Inflammatory macrophage (primary cell): ENCODE results near the gene TCEAL7.
"Not testable (repeated sequence)": the region's sequence is repeated elsewhere in the genome, so short reads cannot be mapped to it uniquely, and the experiment has no call there.

Experiments used
- DNase-seq, 2 donors: peaks; one replicate each; pipeline ENCODE4 v3.0.0-alpha.2; 2020 to 2022
- total RNA-seq, 18 experiments: gene quantifications; one replicate each; lab custom pipeline; 2026; ENCODE audit warnings: mixed read lengths in 6 of 18, inconsistent platforms in 2 of 18; lab: John Stamatoyannopoulos, UW

Gene TCEAL7
- total RNA-seq: 0 to 0.07 (median 0) reads per million in 18 experiments

- DNase-seq: no peak
Measured at GRCh38 chrX:103329991-103330390, at the start of gene TCEAL7. TSS of gene TCEAL7 (plus strand) at chrX:103330239. CDS start at chrX:103331404, 1,165 bp downstream.

- DNase-seq: no peak
Measured at GRCh38 chrX:103293118-103293517, 36.9 kb upstream of the TCEAL7 start.

GRCh38 chrX:103304705-103305104, 25.3 kb upstream of the TCEAL7 start:
- DNase-seq: no peak

GRCh38 chrX:103305666-103306065, 24.4 kb upstream of the TCEAL7 start:
- not testable (repeated sequence) for DNase-seq

GRCh38 chrX:103309860-103310554, 20.0 kb upstream of the TCEAL7 start:
- DNase-seq: no peak

GRCh38 chrX:103310555-103311398, 19.3 kb upstream of the TCEAL7 start, which contains the start of gene BEX2:
TSS of gene BEX2 (minus strand) at chrX:103310990. CDS start at chrX:103309976, 1,014 bp downstream.
- peak; percentile 4 to 8 for DNase-seq

GRCh38 chrX:103311399-103311780, 18.6 kb upstream of the TCEAL7 start:
- no peak for DNase-seq

GRCh38 chrX:103330681-103331288, 746 bp downstream of the TCEAL7 start:
- DNase-seq: no peak

GRCh38 chrX:103338663-103339062, 8.6 kb downstream of the TCEAL7 start:
- no peak for DNase-seq

GRCh38 chrX:103343105-103343504, 13.1 kb downstream of the TCEAL7 start:
- peak; percentile 27 to 54 for DNase-seq

GRCh38 chrX:103344606-103345005, 14.6 kb downstream of the TCEAL7 start:
- no peak for DNase-seq

- no peak for DNase-seq
Measured at GRCh38 chrX:103347682-103348397, 17.8 kb downstream of the TCEAL7 start.

GRCh38 chrX:103356130-103356798, 26.2 kb downstream of the TCEAL7 start, which contains the start of gene TCEAL9:
TSS of gene TCEAL9 (plus strand) at chrX:103356506. CDS start at chrX:103357685, 1,179 bp downstream.
- DNase-seq: peak; percentile 3 to 43

GRCh38 chrX:103356858-103357257, 26.8 kb downstream of the TCEAL7 start:
- no peak for DNase-seq

- no peak for DNase-seq
Measured at GRCh38 chrX:103357871-103358270, 27.8 kb downstream of the TCEAL7 start.

GRCh38 chrX:103359605-103360004, 29.6 kb downstream of the TCEAL7 start:
- DNase-seq: not testable (repeated sequence)

GRCh38 chrX:103360092-103360491, 30.1 kb downstream of the TCEAL7 start:
- DNase-seq: no peak

- DNase-seq: no peak
Measured at GRCh38 chrX:103360916-103361315, 30.9 kb downstream of the TCEAL7 start.

GRCh38 chrX:103361798-103362197, 31.8 kb downstream of the TCEAL7 start:
- DNase-seq: no peak

- DNase-seq: no peak
Measured at GRCh38 chrX:103362474-103362873, 32.4 kb downstream of the TCEAL7 start.

GRCh38 chrX:103363046-103363445, 33.0 kb downstream of the TCEAL7 start:
- DNase-seq: no peak

GRCh38 chrX:103367502-103367901, 37.5 kb downstream of the TCEAL7 start:
- DNase-seq: no peak
